ENCODE measurements around the gene FAHD2A.

FAHD2A gene

DNA sequence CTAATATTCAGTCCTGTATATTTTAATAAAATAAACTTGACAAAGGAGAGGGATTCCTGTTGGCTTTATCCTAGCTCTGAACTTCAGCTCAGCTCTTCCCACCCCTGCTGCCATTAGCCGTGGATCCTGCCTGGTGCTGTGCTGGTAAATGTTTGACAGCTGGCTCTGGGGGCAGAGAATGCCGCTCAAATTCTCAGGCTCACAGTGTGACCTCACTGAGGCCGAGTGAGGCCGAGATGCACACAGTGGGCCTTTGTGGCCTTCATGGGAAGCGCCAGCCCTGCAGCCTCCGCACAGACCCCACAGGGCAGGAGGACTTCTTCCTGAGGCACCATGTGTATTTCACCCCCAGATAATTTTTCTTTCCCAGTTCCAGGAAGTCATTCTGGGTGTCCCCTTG lies 16.5 kb upstream of the FAHD2A start:
- H3K4me3 ChIP-seq (ENCODE audit: insufficient read length, low read depth), result no peak overlapping the region
- no peak for DNase-seq (ENCODE audit: low read depth, low spot score)
- H3K36me3 ChIP-seq (ENCODE audit: insufficient read depth, insufficient read length, low read length), result no peaks in the 10 kb centered on the region
- H3K27me3 ChIP-seq (ENCODE audit: insufficient read depth, insufficient read length), result peaks cover 23% of the 10 kb centered on the region
- H3K4me1 ChIP-seq (ENCODE audit: insufficient read depth, insufficient read length), result peaks cover 18% of the 10 kb centered on the region
- H3K9me3 ChIP-seq (ENCODE audit: insufficient read depth, low read length), result no peaks in the 10 kb centered on the region
- no peak overlapping the region for H3K9ac ChIP-seq (ENCODE audit: insufficient read length, low read depth)
- TF ChIP-seq SUZ12 (IDR thresholded peaks at IDR 0.05; ENCODE audit: extremely low read depth, insufficient read depth, insufficient read length) (no peak), ZNF274 (IDR thresholded peaks at IDR 0.05; ENCODE audit: low read depth, low read length) (no peak), YY1 (IDR thresholded peaks at IDR 0.05; ENCODE audit: insufficient read depth, insufficient read length) (no peak)

DNA sequence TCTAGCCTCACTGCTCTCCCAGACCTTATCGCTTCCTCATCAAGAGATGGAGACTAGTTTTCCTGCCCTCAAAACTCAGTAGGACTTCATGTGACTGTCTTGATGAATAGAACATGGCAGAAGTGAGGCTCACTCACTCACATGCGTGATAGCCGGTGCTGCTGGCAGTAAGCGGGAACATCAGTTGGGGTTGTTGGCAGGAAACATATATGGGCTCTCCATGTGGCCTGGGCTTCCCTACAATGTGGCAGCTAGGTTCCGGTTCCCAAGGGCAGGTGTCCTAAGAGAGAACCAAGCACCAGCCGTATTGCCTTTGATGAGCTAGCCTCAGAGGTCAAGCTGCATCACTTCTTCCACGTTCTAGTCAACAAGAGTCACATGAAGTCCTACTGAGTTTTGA lies 15.2 kb upstream of the FAHD2A start:
- no peak overlapping the region for H3K4me3 ChIP-seq (ENCODE audit: insufficient read length, low read depth)
- TF ChIP-seq SUZ12 (IDR thresholded peaks at IDR 0.05; ENCODE audit: extremely low read depth, insufficient read depth, insufficient read length) (no peak), ZNF274 (IDR thresholded peaks at IDR 0.05; ENCODE audit: low read depth, low read length) (no peak), YY1 (IDR thresholded peaks at IDR 0.05; ENCODE audit: insufficient read depth, insufficient read length) (no peak)
- DNase-seq (ENCODE audit: low read depth, low spot score), result no peak
- no peaks in the 10 kb centered on the region for H3K36me3 ChIP-seq (ENCODE audit: insufficient read depth, insufficient read length, low read length)
- peaks cover 18% of the 10 kb centered on the region for H3K4me1 ChIP-seq (ENCODE audit: insufficient read depth, insufficient read length)
- no peaks in the 10 kb centered on the region for H3K9me3 ChIP-seq (ENCODE audit: insufficient read depth, low read length)
- no peak overlapping the region for H3K9ac ChIP-seq (ENCODE audit: insufficient read length, low read depth)
- H3K27me3 ChIP-seq (ENCODE audit: insufficient read depth, insufficient read length), result peaks cover 23% of the 10 kb centered on the region

DNA sequence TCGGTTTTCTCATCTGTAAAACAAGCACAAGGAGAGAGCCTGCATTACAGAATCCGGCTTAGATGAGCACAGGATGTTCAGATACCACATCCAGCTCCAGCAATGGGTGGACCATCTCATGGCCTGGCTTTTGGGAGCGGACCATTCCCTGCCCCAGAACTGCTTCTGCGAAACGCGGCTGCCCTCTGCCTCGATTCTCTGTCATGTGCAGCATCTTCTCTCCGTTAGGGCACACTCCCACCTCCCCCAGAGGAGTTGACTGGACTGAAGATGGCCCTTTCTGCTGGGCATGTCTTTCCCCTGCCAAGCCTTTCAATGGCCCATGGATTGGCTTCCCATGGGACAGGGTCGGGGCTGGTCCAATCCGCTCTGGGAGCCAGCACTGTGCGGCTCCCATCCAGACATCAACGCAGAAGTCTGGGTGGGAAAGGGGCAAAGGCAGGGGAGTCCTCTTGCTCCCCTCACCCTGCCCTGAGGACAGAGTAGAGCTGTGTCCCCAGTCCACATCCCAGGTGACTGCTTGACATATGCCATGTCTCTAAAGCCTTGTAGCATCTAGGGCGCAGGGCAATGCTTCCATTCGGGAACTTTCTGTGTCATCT lies 14.3 kb upstream of the FAHD2A start:
- peaks cover 23% of the 10 kb centered on the region for H3K27me3 ChIP-seq (ENCODE audit: insufficient read depth, insufficient read length)
- H3K9me3 ChIP-seq (ENCODE audit: insufficient read depth, low read length), result no peaks in the 10 kb centered on the region
- H3K4me1 ChIP-seq (ENCODE audit: insufficient read depth, insufficient read length), result peaks cover 18% of the 10 kb centered on the region
- no peak for DNase-seq (ENCODE audit: low read depth, low spot score)
- TF ChIP-seq SUZ12 (IDR thresholded peaks at IDR 0.05; ENCODE audit: extremely low read depth, insufficient read depth, insufficient read length) (no peak), YY1 (IDR thresholded peaks at IDR 0.05; ENCODE audit: insufficient read depth, insufficient read length) (no peak), ZNF274 (IDR thresholded peaks at IDR 0.05; ENCODE audit: low read depth, low read length) (no peak)
- H3K4me3 ChIP-seq (ENCODE audit: insufficient read length, low read depth), result no peak overlapping the region
- H3K36me3 ChIP-seq (ENCODE audit: insufficient read depth, insufficient read length, low read length), result no peaks in the 10 kb centered on the region
- H3K9ac ChIP-seq (ENCODE audit: insufficient read length, low read depth), result no peak overlapping the region

DNA sequence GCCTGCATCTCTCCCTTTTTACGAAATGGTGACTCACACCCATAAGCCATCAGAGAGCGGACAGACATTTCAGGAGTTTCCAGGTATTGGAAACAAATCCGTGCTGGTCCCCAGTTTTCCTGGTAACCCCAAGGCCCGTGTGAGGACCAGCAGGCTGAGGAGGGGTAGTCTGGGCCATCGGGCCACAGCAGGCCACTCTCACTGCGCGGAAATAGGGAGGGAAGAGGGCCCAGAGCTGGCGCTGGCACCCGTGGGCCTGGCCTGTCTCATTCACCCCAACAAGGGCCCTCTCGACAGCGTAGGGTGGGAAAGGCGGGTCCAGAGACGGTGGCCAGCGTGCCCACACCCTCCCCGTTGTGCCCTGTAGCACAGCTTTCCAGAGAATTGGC lies 13.7 kb upstream of the FAHD2A start:
- peak overlapping the region; percentile 63 for H3K9ac ChIP-seq (ENCODE audit: insufficient read length, low read depth)
- no peaks in the 10 kb centered on the region for H3K9me3 ChIP-seq (ENCODE audit: insufficient read depth, low read length)
- H3K27me3 ChIP-seq (ENCODE audit: insufficient read depth, insufficient read length), result peaks cover 23% of the 10 kb centered on the region
- peaks cover 18% of the 10 kb centered on the region for H3K4me1 ChIP-seq (ENCODE audit: insufficient read depth, insufficient read length)
- H3K36me3 ChIP-seq (ENCODE audit: insufficient read depth, insufficient read length, low read length), result no peaks in the 10 kb centered on the region
- no peak for TF ChIP-seq SUZ12 (IDR thresholded peaks at IDR 0.05; ENCODE audit: extremely low read depth, insufficient read depth, insufficient read length)
- no peak overlapping the region for H3K4me3 ChIP-seq (ENCODE audit: insufficient read length, low read depth)
- no peak for DNase-seq (ENCODE audit: low read depth, low spot score)

DNA sequence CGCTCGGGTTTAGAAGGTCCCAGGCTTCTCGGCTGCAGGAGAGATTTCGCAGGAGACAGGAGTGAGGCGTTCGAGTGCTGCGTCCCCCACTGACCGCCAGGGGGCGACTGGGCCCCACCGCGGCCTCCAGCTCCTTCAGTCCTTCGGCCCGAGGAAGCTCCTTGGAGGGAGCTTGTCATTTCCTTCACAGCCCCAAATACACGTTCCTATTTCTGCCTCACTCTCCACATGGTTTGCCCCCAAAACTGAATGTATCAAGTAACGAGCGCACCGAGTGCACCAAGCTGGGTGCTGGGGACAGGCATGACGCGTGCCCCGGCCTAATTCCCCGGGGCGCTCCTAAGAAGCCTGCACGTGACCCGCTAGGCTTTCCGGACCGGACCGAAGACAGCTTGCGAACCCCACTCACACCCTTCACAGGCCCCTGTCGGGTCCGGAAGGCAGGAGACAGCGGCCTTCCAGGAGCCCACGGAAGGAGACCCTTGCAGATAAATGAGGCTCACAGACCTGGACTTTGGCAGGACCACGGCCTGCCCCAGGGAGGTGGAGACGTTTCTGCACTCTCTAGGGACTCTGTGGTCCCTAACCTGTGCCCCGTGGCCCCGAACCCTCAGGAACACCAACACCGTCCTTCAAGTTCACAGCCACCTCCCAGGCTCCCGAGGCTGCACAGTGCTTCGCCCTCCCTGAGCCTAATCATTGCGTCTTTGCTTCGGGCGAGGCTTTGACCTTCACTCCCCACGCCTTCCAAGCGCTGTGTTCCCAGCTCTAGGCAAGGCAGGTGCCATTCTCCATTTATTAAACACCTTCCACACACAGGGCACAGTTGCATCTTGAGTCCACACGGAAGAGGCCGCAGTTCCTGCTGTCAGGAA lies 13.0 kb upstream of the FAHD2A start:
- H3K9me3 ChIP-seq (ENCODE audit: insufficient read depth, low read length), result no peaks in the 10 kb centered on the region
- H3K36me3 ChIP-seq (ENCODE audit: insufficient read depth, insufficient read length, low read length), result no peaks in the 10 kb centered on the region
- TF ChIP-seq YY1 (IDR thresholded peaks at IDR 0.05; ENCODE audit: insufficient read depth, insufficient read length) (no peak), ZNF274 (IDR thresholded peaks at IDR 0.05; ENCODE audit: low read depth, low read length) (no peak), SUZ12 (IDR thresholded peaks at IDR 0.05; ENCODE audit: extremely low read depth, insufficient read depth, insufficient read length) (no peak)
- H3K4me1 ChIP-seq (ENCODE audit: insufficient read depth, insufficient read length), result peaks cover 18% of the 10 kb centered on the region
- peaks cover 23% of the 10 kb centered on the region for H3K27me3 ChIP-seq (ENCODE audit: insufficient read depth, insufficient read length)
- DNase-seq (ENCODE audit: low read depth, low spot score), result peak; percentile 66
- H3K4me3 ChIP-seq (ENCODE audit: insufficient read length, low read depth), result no peak overlapping the region
- H3K9ac ChIP-seq (ENCODE audit: insufficient read length, low read depth), result peak overlapping the region; percentile 63

DNA sequence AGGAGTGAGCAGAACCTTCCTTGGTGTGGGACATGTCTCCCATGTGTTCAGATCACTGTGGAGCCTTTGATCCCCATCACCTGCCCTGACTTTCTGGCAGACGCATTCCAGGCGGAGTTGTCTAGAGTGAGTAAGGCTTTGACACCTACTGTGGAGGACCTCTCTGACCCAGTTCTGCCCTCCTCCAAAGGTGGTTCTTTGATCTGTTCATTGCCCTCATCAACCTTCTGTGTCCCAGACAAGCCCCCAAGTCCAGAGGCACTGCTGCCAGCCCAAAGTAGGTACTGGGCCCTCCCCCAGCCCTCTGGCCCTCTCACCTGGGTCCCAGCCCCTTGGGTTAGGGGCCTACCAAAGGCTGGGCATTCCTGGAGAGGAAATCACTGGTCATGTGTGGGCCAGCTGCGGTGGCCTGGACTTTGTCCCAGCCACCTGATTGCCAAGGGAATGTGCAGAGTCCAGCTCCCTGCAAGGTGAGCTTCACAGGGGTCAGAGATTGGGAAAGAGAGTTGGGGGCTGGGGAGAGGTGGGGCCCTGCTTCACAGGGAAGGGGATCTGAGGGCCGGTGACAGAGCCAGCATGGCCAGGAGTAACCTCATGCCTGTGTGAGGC lies 12.1 kb upstream of the FAHD2A start:
- H3K4me3 ChIP-seq (ENCODE audit: insufficient read length, low read depth), result no peak overlapping the region
- H3K27me3 ChIP-seq (ENCODE audit: insufficient read depth, insufficient read length), result peaks cover 23% of the 10 kb centered on the region
- H3K9ac ChIP-seq (ENCODE audit: insufficient read length, low read depth), result no peak overlapping the region
- no peaks in the 10 kb centered on the region for H3K9me3 ChIP-seq (ENCODE audit: insufficient read depth, low read length)
- no peaks in the 10 kb centered on the region for H3K36me3 ChIP-seq (ENCODE audit: insufficient read depth, insufficient read length, low read length)
- H3K4me1 ChIP-seq (ENCODE audit: insufficient read depth, insufficient read length), result peaks cover 11% of the 10 kb centered on the region
- TF ChIP-seq YY1 (IDR thresholded peaks at IDR 0.05; ENCODE audit: insufficient read depth, insufficient read length) (no peak), SUZ12 (IDR thresholded peaks at IDR 0.05; ENCODE audit: extremely low read depth, insufficient read depth, insufficient read length) (no peak), ZNF274 (IDR thresholded peaks at IDR 0.05; ENCODE audit: low read depth, low read length) (no peak)
- DNase-seq (ENCODE audit: low read depth, low spot score), result no peak

DNA sequence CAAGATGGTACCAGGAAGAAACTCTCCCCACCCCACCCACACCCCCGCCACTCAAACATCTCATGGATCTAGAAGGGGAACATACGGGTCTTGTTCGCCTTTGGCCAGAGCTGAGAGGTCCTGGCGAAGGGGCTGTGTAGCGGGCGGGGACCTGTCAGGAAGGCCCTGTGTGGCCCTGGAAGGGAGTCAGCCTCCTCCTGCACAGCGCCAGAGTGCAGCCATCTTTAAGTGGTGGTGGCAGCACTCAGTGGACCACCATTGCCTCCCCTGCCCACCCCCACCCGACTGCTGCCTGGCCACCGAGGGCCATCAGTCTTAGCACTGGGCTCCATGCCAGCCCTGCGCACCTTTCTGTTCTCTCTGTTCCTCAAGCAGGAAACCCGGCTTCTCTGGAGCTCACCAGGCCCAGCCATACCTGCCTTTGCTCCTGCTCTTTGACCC lies 11.6 kb upstream of the FAHD2A start:
- Histone ChIP-seq H3K36me3 (ENCODE audit: insufficient read depth, insufficient read length, low read length) (no peaks in the 10 kb centered on the region), H3K4me3 (ENCODE audit: insufficient read length, low read depth) (no peak overlapping the region), H3K27me3 (ENCODE audit: insufficient read depth, insufficient read length) (peaks cover 23% of the 10 kb centered on the region), H3K9me3 (ENCODE audit: insufficient read depth, low read length) (no peaks in the 10 kb centered on the region), H3K9ac (ENCODE audit: insufficient read length, low read depth) (no peak overlapping the region), H3K4me1 (ENCODE audit: insufficient read depth, insufficient read length) (peaks cover 6% of the 10 kb centered on the region)
- no peak for DNase-seq (ENCODE audit: low read depth, low spot score)
- TF ChIP-seq YY1 (IDR thresholded peaks at IDR 0.05; ENCODE audit: insufficient read depth, insufficient read length), result no peak
- no peak for TF ChIP-seq SUZ12 (IDR thresholded peaks at IDR 0.05; ENCODE audit: extremely low read depth, insufficient read depth, insufficient read length)
- no peak for TF ChIP-seq ZNF274 (IDR thresholded peaks at IDR 0.05; ENCODE audit: low read depth, low read length)

All from NT2/D1 (cell line).